PFSK-1 (cell line): ENCODE data around the gene SFPQ.

ENCODE experiments used
- FOXP2 ChIP-seq: optimal IDR thresholded peaks from 2 replicates; pipeline ENCODE3; 2011; ENCODE audit warnings: borderline replicate concordance, control low read depth, inconsistent platforms; ENCODE audit not compliant: insufficient read depth; ENCODE audit errors: extremely low read length, extremely low read depth
- POLR2AphosphoS5 ChIP-seq: IDR thresholded peaks from 2 replicates; pipeline ENCODE4 v1.6.1; 2012; ENCODE audit warnings: low read depth, mild to moderate bottlenecking, control low read depth, low read length, moderate library complexity
- SIN3A ChIP-seq: IDR thresholded peaks from 2 replicates; pipeline ENCODE4 v1.6.1; 2012; ENCODE audit warnings: mild to moderate bottlenecking, low read length, moderate library complexity, borderline replicate concordance; ENCODE audit not compliant: insufficient read depth
- TAF1 ChIP-seq: IDR thresholded peaks from 2 replicates; pipeline ENCODE4 v1.6.1; 2012; ENCODE audit warnings: low read length, control low read depth, borderline replicate concordance; ENCODE audit not compliant: insufficient read depth
- TF ChIP-seq, protein P1 (sequence below), 2 experiments: IDR thresholded peaks; 2 replicates each; pipeline versions ENCODE4 v1.6.1 to v1.8.0; 2011 to 2012; ENCODE audit warnings: low read depth in 2 of 2, low read length in 2 of 2, control low read depth in 1 of 2, inconsistent platforms in 1 of 2, mild to moderate bottlenecking in 1 of 2, moderate library complexity in 1 of 2; ENCODE audit not compliant: insufficient read depth in 1 of 2

SFPQ gene

DNA sequence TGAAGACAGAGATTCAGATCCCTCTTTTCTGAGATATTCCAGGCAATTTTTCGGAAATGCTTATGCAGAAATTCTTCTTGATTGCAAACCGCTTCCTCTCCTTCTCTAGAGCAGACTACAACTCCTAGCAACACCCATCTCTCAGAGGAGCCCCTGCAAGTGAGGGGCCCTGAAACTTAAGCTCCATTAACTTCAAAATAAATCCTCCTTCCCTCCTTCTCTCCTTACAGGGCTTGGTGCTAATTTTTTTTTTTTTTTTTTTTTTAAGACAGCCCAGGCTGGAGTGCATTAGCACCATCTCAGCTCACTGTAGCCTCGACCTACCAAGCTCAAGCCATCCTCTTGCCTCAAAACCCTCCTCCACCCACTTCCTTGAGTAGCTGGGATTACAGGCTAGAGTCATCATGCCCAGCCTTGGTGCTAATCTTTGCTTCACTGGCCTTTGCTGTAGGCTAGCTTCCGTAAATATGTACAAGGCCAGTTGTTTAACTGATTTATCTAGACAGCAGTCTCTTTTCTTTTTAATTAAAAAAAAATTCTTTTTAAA, 30.2 kb upstream of the SFPQ start:
- no peak for TF ChIP-seq SIN3A
- TF ChIP-seq POLR2AphosphoS5, result no peak
- no peak for TF ChIP-seq TAF1
- no peak for TF ChIP-seq FOXP2
- TF ChIP-seq, protein P1, sequence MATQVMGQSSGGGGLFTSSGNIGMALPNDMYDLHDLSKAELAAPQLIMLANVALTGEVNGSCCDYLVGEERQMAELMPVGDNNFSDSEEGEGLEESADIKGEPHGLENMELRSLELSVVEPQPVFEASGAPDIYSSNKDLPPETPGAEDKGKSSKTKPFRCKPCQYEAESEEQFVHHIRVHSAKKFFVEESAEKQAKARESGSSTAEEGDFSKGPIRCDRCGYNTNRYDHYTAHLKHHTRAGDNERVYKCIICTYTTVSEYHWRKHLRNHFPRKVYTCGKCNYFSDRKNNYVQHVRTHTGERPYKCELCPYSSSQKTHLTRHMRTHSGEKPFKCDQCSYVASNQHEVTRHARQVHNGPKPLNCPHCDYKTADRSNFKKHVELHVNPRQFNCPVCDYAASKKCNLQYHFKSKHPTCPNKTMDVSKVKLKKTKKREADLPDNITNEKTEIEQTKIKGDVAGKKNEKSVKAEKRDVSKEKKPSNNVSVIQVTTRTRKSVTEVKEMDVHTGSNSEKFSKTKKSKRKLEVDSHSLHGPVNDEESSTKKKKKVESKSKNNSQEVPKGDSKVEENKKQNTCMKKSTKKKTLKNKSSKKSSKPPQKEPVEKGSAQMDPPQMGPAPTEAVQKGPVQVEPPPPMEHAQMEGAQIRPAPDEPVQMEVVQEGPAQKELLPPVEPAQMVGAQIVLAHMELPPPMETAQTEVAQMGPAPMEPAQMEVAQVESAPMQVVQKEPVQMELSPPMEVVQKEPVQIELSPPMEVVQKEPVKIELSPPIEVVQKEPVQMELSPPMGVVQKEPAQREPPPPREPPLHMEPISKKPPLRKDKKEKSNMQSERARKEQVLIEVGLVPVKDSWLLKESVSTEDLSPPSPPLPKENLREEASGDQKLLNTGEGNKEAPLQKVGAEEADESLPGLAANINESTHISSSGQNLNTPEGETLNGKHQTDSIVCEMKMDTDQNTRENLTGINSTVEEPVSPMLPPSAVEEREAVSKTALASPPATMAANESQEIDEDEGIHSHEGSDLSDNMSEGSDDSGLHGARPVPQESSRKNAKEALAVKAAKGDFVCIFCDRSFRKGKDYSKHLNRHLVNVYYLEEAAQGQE (IDR thresholded peaks at IDR 0.05; ENCODE audit: insufficient read depth in 1 of 2, low read depth in 2 of 2, low read length in 2 of 2), result no peak

DNA sequence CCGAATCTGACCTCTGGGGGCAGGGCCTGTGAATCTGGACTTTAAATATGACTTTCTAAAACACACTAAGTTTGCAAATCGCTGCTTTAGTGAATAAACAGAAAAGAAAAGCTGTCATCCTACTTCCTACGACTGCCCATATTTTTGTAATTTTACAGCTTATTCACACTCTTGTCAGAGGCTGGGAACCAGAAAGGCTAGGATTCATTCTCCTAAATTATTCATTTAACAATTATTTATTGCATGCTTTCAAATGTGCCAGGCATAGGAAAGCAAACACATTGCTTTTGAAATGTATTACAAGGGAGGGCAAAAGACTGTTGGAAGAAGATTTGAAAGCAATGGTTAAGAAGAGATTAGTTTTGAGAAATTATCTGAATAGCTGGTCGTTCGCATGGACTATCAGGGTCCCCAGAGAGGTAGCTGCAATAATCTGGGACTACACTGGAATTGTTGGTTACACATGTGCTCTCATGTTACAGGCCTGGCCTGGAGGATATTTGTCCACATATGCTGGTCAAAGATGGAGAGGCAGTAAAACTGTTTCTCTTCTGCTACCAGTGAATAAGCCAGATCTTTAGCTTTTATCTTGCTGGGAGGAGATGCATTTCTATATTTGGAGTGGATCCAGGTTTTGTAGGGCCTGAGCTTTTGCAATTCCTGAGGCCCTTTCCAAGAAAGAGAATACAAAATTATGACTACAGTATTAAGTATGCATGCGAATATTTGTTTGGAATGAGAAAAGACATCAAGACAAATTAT, 29.6 kb upstream of the SFPQ start:
- TF ChIP-seq SIN3A, result no peak
- no peak for TF ChIP-seq TAF1
- TF ChIP-seq, protein P1 (IDR thresholded peaks at IDR 0.05; ENCODE audit: insufficient read depth in 1 of 2, low read depth in 2 of 2, low read length in 2 of 2), result no peak
- no peak for TF ChIP-seq FOXP2
- no peak for TF ChIP-seq POLR2AphosphoS5

DNA sequence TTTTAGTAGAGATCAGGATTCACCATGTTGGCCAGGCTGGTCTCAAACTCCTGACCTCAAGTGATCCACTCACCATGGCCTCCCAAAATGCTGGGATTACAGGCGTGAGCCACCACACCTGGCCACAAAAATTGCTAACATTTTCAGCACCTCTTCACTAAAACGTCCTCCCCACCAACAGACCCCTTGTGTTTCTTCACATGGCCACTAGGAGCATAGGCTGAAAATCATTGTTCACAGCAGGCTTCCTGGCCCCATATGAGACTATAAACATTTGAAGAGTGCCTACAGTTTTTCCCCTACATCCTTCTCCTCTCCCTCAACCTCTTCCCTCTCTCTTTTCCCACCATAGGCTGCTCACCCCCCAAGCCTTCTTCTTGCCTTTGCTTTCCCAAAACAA, 28.0 kb upstream of the SFPQ start:
- no peak for TF ChIP-seq FOXP2
- TF ChIP-seq POLR2AphosphoS5, result no peak
- TF ChIP-seq TAF1, result no peak
- TF ChIP-seq SIN3A, result no peak
- TF ChIP-seq, protein P1 (IDR thresholded peaks at IDR 0.05; ENCODE audit: insufficient read depth in 1 of 2, low read depth in 2 of 2, low read length in 2 of 2), result no peak

DNA sequence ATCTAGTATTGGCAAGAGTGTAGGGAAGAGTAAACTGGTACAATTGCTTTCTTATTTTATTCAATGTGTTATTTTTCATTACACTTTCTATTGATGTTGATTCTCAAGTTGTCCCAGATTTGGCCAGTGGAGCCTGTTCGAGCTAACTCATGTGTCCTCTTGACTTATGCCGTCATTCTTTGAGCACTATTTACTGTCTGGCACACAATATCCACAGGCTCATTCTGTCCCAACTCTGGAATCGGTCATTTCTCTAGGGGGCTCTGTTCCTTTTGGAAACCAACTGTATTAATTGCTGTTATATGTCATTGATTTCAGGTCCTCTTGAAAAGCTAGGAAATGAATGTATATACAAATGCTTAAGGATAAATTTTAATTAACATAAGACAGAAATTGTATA, 22.4 kb upstream of the SFPQ start:
- TF ChIP-seq FOXP2 (no peak), POLR2AphosphoS5 (no peak), SIN3A (no peak), TAF1 (no peak)
- TF ChIP-seq, protein P1 (IDR thresholded peaks at IDR 0.05; ENCODE audit: insufficient read depth in 1 of 2, low read depth in 2 of 2, low read length in 2 of 2), result no peak

DNA sequence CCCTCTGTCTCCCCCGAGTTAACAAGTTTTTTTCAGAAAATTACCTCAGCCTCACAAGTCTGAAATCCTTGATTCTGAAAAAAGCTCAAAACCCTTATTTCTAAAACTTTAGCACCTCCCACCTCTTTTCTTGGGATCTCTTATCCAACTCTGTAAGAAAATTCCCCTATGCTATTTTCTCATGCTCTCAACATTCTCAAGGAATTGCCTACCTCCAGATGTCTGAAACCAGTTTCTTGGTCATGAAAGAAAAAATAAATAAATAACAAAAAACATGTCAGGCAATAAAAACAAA, 18.1 kb upstream of the SFPQ start:
- TF ChIP-seq TAF1, result no peak
- TF ChIP-seq, protein P1 (IDR thresholded peaks at IDR 0.05; ENCODE audit: insufficient read depth in 1 of 2, low read depth in 2 of 2, low read length in 2 of 2), result no peak
- no peak for TF ChIP-seq POLR2AphosphoS5
- no peak for TF ChIP-seq SIN3A
- TF ChIP-seq FOXP2, result no peak
